OCI-LY3 (cell line): ENCODE data around the gene DTX1.

Source experiments
- H2AFZ ChIP-seq: fragments of 200-600, 300-600 bp; shearing (Covaris generic); 2 replicates; pipeline ENCODE4 v1.6.0; 2014; ENCODE audit warnings: antibody characterized with exemption, low read depth, low read length
- H3K27ac ChIP-seq: fragments of 200-600, 300-600 bp; sonication (generic); 2 replicates; pipeline ENCODE4 v1.5.1; 2014; ENCODE audit warnings: mild to moderate bottlenecking, low read length, moderate library complexity, mixed read lengths
- H3K27me3 ChIP-seq: fragments of 200-600, 300-600 bp; sonication (generic); 2 replicates; pipeline ENCODE4 v1.6.1; 2014; ENCODE audit warnings: low read depth, low read length, mixed read lengths
- H3K36me3 ChIP-seq: fragments of 200-600, 300-600 bp; sonication (generic); replicated peaks from 2 replicates; pipeline ENCODE3; 2014; ENCODE audit warnings: low read depth, low read length, mixed read lengths
- H3K4me1 ChIP-seq: fragments of 300-600, 200-600 bp; sonication (generic); 2 replicates; pipeline ENCODE4 v1.6.1; 2014; ENCODE audit warnings: low read length, mixed read lengths
- H3K4me2 ChIP-seq: fragments of 200-600, 300-600 bp; sonication (generic); 2 replicates; pipeline ENCODE4 v1.6.1; 2014; ENCODE audit warnings: low read length, mixed read lengths
- H3K4me3 ChIP-seq: fragments of 300-600, 200-600 bp; sonication (generic); 2 replicates; pipeline ENCODE4 v1.5.1; 2014; ENCODE audit warnings: antibody characterized with exemption, mild to moderate bottlenecking, low read length, moderate library complexity
- H3K79me2 ChIP-seq: fragments of 300-600, 200-600 bp; shearing (Covaris generic); 2 replicates; pipeline ENCODE4 v1.6.1; 2014; ENCODE audit warnings: mild to moderate bottlenecking, low read length, mixed read lengths
- H3K9ac ChIP-seq: fragments of 300-600, 200-600 bp; shearing (Covaris generic); 2 replicates; pipeline ENCODE4 v1.6.0; 2014; ENCODE audit warnings: mild to moderate bottlenecking, low read length, moderate library complexity
- H3K9me3 ChIP-seq: fragments of 200-600, 300-600 bp; shearing (Covaris generic); 2 replicates; pipeline ENCODE4 v1.6.1; 2014; ENCODE audit warnings: low read length, mixed read lengths; ENCODE audit not compliant: insufficient read depth
- H4K20me1 ChIP-seq: fragments of 200-600, 300-600 bp; sonication (generic); 2 replicates; pipeline ENCODE4 v1.6.1; 2016; ENCODE audit warnings: low read length, mixed read lengths; ENCODE audit not compliant: insufficient read depth
- CTCF ChIP-seq: fragments of 200-600, 300-600 bp; sonication (generic); IDR thresholded peaks from 2 replicates; pipeline ENCODE4 v1.5.1; 2014; ENCODE audit warnings: antibody characterized with exemption, low read length, low read depth
- EZH2phosphoT487 ChIP-seq: fragments of 200-600 bp; shearing (Covaris generic); IDR thresholded peaks from 2 replicates; pipeline ENCODE4 v1.6.1; 2018; ENCODE audit warnings: antibody characterized with exemption, mixed run types, low read depth

DTX1 gene

DNA sequence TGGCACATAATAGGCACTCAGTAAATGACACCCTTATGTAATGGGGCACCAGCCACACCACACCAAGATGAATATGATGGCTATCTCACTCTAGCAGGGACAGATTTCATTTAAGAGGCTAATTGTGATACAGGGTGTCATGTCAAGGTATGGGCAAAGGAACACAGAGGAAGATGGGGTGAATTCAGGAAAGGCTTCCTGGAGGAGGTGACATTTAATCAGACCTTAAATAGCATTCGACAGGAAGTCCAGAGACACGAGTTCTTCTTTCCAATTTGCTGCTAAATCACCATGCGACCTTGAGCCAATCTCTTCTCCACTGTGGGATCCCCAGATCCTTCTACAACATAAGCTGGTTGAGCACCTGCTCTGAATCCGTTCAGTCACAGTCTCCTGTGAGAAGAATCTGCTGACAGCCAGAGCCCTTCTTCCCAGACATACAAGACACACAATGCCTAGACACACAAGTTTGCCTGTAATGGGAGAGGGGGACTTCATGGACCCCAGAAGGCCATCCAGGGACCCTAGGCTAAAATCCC lies 1.5 kb upstream of the DTX1 start:
- no peak overlapping the region for H3K4me3 ChIP-seq
- H2AFZ ChIP-seq: no peak overlapping the region
- H4K20me1 ChIP-seq: no peaks in the 10 kb centered on the region
- no peaks in the 10 kb centered on the region for H3K27me3 ChIP-seq
- H3K79me2 ChIP-seq: no peaks in the 10 kb centered on the region
- H3K27ac ChIP-seq: no peak overlapping the region
- no peak overlapping the region for H3K9ac ChIP-seq
- no peak for TF ChIP-seq EZH2phosphoT487
- TF ChIP-seq CTCF: no peak
- peaks cover 28% of the 10 kb centered on the region for H3K4me1 ChIP-seq
- H3K4me2 ChIP-seq: no peak overlapping the region
- H3K36me3 ChIP-seq: no peaks in the 10 kb centered on the region
- peaks cover 9% of the 10 kb centered on the region; the same call in 1 of the 2 replicates for H3K9me3 ChIP-seq

DNA sequence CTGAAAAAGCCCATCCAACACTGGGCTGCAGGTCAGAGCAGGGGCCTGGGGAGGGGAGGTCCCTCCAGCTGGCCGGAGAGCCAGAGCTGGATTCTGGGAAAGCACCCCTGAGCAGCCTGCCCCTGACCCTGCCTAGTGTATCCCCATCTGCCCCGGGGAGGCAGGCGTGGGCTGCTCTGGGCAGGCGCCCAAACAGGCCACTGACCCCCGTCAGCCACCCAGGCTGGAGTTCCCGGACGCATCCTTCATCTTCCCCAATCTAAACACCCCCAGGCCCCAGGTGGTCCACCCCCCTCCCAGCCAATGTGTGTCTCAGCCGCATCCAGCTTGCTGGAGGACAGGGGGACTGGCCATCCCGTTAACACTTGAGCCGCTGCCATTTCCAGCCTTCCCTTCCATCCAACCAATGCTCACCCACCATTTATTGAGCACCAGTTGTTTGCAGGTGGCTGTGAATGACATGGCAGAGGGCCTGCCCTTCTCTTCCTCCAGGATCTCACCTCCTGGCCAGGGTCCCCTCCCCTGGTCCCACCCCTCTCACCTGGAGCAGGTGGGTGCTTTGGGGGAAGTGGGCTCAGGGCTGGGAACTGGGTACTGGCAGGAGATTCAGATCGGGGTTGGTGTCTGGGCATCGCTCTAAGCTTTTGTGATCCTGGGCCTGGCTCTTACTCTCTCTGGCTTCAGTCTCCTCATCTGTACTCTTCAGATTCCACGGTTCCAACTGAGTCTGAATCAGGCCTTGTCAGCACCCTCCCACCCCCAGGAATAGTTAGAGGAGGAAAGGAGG lies 743 bp upstream of the DTX1 start:
- no peak overlapping the region for H3K4me3 ChIP-seq
- no peak overlapping the region for H3K4me2 ChIP-seq
- no peaks in the 10 kb centered on the region for H3K36me3 ChIP-seq
- H3K4me1 ChIP-seq: peaks cover 25% of the 10 kb centered on the region
- no peak overlapping the region for H3K9ac ChIP-seq
- no peak for TF ChIP-seq CTCF
- TF ChIP-seq EZH2phosphoT487: no peak
- no peaks in the 10 kb centered on the region for H3K27me3 ChIP-seq
- H3K79me2 ChIP-seq: no peaks in the 10 kb centered on the region
- no peak overlapping the region for H2AFZ ChIP-seq
- H3K9me3 ChIP-seq: peaks cover 2% of the 10 kb centered on the region; the same call in 1 of the 2 replicates
- no peaks in the 10 kb centered on the region for H4K20me1 ChIP-seq
- no peak overlapping the region for H3K27ac ChIP-seq

GRCh38 chr12:113056381-113056630 lies 224 bp upstream of the DTX1 start:
- peaks cover 25% of the 10 kb centered on the region for H3K4me1 ChIP-seq
- no peaks in the 10 kb centered on the region for H3K79me2 ChIP-seq
- no peak overlapping the region for H3K27ac ChIP-seq
- no peak for TF ChIP-seq EZH2phosphoT487
- TF ChIP-seq CTCF: no peak
- H4K20me1 ChIP-seq: no peaks in the 10 kb centered on the region
- H3K4me3 ChIP-seq: no peak overlapping the region
- no peaks in the 10 kb centered on the region for H3K9me3 ChIP-seq
- no peak overlapping the region for H3K4me2 ChIP-seq
- no peaks in the 10 kb centered on the region for H3K27me3 ChIP-seq
- no peak overlapping the region for H3K9ac ChIP-seq
- no peaks in the 10 kb centered on the region for H3K36me3 ChIP-seq
- no peak overlapping the region for H2AFZ ChIP-seq

DNA sequence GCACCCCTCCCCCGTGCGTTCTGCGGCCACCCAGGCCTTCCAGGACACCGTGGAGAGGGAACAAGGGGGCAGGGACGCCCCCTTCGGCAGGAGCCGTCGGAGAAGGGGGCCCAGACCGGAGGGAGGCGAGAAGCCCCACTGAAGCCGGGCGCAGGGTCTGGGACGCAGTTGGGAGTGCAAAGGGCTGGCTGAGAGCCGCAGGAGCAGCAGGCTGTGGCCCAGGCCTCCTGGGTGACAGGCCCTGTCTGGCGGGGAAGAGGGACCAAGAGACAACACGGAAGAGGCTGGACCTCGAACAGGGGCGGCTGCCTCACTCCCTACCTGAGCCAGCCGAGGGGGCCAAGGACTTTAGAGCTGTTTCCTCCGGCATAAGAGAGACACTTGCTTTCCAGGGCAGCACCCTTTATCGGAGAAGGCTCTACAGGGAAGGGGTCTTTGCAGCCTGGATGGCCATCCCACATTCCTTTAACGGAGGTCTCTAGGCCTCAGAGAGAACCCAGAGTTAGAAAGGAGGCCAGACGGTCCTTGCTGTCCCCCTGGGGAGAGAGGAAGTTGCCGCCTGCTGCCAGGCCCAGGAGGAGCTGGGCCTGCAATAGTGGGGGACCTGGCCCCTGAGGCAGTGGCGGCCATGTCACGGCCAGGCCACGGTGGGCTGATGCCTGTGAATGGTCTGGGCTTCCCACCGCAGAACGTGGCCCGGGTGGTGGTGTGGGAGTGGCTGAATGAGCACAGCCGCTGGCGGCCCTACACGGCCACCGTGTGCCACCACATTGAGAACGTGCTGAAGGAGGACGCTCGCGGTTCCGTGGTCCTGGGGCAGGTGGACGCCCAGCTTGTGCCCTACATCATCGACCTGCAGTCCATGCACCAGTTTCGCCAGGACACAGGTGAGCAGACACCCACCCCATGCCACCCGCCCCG lies 1.3 kb downstream of the DTX1 start:
- no peak for TF ChIP-seq EZH2phosphoT487
- TF ChIP-seq CTCF: no peak
- no peaks in the 10 kb centered on the region for H3K27me3 ChIP-seq
- no peak overlapping the region for H3K4me3 ChIP-seq
- no peak overlapping the region for H3K9ac ChIP-seq
- no peaks in the 10 kb centered on the region for H3K79me2 ChIP-seq
- H2AFZ ChIP-seq: no peak overlapping the region
- no peak overlapping the region for H3K27ac ChIP-seq
- H3K9me3 ChIP-seq: no peaks in the 10 kb centered on the region
- H3K36me3 ChIP-seq: no peaks in the 10 kb centered on the region
- H4K20me1 ChIP-seq: no peaks in the 10 kb centered on the region
- peaks cover 33% of the 10 kb centered on the region for H3K4me1 ChIP-seq
- H3K4me2 ChIP-seq: no peak overlapping the region
